ENCODE data around the gene TNS3. TPM values are rescaled to one million over a fixed set of nuclear protein-coding genes. Genes with fewer than 3 reads are reported as not detected.

Gene TNS3
- total RNA-seq, 1 experiment from 2014 or later = 38.2 TPM

DNA sequence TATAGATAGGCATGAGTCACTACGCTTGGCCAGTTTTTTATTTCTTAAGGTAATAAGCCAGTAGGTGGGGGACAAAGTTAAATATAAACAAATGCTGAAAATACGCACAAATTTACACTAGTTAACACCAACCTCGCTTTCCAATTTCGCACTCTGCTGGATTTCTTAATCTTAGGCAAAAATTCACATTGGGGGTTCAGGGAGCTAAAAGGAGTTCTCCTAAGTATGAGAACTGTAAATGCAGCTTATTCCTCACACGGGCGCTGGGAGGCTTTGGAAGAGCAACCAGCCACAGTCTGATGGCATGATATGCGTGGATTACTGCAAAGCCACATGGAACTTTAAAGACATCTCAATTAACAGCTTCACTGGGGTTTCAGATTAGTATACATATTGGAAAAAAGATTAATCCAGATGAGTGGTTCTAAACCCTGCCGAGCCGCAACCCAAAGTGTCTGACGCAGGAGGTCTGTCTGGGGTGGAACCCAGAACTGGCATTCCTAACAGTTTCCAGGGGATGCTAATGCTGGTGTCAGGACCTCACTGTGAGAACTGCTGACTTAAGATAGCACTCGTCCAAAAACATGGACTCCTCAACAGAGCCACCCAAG lies 16.2 kb downstream of the TNS3 start:
- DNase-seq (ENCODE audit: low read depth) = no peak

DNA sequence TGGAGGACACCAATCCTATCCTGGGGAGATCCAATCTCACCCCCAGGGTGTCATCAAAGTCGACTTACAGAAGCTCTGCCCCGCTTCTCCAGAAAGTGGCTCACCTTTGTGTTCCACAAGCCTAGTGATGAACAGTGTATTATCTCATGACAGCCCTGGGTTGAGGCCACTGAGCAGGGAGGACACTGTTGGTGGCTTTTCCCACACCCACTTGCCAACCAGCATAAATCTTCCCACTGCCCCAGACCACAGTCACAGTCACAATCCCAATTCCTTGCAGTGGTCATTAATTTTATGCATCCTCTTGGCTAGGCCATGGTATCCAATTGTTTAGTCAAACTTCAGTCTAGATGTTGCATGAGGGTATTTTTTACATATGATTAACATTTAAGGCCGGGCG lies 18.4 kb downstream of the TNS3 start:
- no peak for DNase-seq (ENCODE audit: low read depth)

DNA sequence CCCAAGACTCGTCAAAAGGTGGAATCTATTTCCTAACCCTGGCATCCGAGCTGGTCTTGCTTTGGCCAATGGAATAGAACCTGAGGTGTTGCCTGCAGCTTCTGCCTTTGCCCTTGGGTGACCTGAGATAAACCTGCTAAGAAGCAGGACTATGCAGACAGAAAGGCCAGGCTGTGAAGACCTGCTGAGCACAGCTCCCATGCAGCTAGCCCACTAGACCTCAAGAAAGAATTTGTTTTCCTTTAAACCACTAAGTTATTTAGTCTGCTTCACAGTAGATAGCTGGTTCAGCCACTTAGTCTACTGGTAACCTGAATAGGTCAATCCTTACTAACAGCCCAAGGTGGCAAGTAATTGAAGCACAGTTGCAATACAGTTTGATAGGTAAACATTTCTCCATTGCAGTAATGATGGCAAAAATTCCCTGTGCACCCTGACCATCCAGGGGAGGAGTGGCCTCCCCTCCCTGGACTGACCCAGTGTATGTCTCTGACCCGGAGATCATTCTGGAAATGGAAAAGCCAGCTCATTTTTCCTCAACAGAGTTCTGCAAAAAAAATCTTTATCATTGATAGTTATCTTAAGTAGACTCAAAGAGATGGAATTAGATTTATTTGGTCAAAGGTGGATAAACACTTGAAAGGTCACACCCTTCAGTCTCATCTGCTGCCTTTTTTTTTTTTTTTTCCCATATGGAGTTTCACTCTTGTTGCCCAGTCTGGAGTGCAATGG lies 20.0 kb downstream of the TNS3 start:
- DNase-seq (ENCODE audit: low read depth) = no peak

DNA sequence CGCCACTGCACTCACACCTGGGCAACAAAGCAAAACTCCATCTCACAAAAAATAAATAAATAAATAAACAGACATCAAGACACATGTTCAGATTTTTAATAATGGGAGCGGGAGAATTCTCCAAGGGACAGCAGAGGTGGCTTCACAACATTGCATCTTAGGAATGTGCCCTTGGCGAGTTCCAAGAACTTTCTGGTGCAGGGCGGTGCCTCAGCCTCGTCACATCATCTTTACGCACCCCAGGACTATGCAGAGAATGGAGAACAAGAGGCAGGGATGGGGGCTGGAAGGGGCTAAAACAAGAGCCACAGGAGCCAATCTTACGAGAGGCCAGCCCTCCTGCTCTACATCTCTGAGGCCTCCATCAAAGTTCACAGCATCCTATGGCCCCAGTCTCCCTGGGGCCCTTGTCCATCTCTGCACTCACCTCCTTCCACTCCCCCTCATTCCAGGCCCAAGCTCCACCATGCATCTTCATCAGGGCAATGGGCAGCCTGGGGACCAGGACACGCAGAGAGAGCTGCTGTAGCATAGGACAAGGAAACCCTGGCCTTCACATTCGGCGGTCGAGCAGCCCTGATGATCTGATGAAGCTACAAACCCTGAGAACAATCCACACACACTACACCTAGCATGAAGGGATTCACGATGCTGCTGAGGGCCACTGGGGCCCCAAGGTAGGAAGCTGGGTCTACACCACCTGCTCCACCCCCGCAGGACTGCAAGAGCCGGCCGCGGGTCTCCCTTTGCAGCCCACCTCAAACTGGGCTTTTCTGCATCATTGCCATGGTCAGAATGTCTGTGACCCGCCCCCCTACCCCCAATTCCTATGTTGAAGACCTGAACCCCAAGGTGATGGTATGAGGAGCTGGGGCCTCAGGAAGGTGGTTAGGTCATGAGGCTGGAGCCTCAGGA lies 22.3 kb downstream of the TNS3 start:
- DNase-seq (ENCODE audit: low read depth) = no peak

DNA sequence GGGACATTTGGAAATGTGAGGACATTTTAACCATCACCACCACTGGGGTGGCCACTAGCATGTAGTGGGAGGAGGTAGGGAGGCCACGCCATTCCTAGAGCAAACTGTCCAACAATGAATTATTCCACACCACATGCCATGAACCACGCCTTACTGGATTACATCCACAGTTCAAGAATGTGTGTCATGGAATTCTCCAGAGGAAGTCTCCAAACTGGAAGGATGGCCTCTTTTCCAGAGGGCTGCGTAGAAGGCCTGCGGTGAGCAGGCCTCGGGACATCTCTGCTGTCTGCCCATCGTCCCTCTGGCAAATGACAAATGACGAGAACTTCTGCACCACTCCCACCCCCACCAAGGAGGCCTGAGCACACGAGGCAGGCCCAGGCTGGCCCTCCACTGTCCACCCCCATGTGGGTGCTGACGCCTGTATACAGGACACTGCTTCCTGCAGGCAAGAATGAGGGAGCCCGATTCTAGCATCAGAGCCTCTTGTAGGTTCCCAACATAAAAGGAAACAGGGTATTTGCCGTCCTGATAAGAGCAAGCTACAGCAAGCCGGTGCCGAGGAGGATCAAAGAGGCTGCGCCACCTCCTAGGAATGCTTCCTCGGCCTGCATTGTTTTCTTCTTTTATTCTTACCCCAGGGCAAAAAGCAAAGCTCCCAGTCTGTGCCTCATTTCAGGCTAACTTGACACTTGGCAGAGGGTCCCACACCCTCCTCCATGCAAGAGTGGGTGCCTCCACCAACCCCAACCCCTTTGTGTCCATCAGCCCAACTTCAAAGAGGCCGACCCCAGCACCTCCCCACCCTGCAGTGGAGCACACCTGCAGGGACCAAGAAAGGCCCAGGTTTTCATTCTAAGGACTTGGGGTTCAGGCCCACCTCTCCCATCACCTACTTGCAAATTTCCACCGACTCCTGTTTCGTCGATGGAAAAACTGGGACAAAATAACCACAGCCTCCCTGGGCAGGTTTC lies 23.9 kb downstream of the TNS3 start:
- peak; percentile 22 for DNase-seq (ENCODE audit: low read depth)

DNA sequence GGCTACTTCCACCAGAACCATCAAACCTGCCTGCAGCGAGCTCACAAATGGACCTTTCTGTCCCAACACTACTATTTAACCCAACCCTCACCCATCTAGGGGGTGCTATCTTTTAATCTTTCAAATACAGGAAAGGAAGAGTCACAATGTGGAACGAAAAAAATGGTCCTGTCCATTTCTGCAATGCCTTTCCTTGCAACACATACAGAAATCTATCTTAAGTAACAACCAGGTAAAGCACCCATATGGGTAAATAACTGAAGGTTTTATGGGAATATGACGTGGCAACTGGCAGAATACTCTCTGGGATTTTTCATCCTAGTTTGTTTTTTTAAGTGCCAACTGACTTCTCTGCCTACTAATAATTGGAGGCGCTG lies 24.6 kb downstream of the TNS3 start:
- no peak for DNase-seq (ENCODE audit: low read depth)

- no peak for DNase-seq (ENCODE audit: low read depth)
These were observed 25.3 kb downstream of the TNS3 start for GRCh38 chr7:47556511-47557180.

GRCh38 chr7:47553309-47553708 lies 28.6 kb downstream of the TNS3 start:
- DNase-seq (ENCODE audit: low read depth) = no peak

DNA sequence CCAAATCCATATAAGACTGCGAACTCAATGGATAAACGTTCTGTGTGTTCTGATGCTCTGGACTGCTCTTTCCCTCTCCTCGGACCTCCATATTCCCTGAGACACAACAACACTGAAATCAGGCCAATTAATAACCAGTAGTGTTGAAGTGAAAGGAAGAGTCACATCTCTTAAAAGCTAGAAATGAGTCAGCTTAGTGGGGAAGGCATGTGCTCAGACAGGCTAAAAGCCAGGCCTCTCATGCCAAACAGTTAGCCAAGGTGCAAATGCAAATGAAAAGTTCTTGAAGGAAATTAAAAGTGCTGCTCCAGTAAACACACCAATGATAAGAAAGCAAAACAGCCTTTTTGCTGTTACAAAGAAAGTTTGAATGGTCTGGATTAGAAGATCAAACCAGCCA lies 29.3 kb downstream of the TNS3 start:
- DNase-seq (ENCODE audit: low read depth) = peak; percentile 48

- DNase-seq (ENCODE audit: low read depth) = no peak
These were observed 30.1 kb downstream of the TNS3 start for GRCh38 chr7:47551668-47552440.

DNA sequence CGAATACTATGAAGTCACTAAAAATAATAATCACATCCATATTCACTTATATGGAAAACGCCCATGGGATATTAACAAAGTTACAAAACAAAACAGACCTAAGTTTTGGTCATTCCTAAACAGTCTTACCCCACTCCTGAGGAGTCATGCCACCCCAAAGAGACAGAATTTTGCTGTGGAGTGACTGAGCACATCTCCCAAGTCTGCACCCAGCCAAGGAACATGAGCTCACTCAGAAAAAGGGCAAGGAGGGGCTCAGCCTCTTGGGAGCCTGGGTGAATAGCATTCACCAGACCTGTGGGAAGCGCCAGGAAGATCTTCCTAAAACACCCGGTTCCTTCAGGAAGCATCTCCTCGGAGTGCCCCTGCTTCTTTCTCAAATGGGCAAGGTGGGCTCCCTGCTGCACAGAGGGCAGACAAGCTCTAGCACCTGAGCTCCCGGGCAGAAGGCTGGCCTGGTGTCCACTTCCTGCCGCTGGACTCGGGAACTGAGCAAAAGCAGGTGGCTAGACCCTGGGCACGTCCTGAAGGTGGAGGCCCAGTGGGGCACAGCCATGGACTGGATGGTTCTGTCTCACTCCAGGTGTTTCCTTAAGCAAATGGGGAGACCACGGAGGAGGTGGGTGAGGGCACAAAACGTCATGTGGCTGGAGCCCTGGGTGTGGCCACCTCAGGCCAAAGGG lies 31.0 kb downstream of the TNS3 start:
- no peak for DNase-seq (ENCODE audit: low read depth)

GRCh38 chr7:47549916-47550315 lies 32.0 kb downstream of the TNS3 start:
- DNase-seq (ENCODE audit: low read depth) = no peak

- no peak for DNase-seq (ENCODE audit: low read depth)
These were observed 32.5 kb downstream of the TNS3 start for GRCh38 chr7:47549397-47549796.

DNA sequence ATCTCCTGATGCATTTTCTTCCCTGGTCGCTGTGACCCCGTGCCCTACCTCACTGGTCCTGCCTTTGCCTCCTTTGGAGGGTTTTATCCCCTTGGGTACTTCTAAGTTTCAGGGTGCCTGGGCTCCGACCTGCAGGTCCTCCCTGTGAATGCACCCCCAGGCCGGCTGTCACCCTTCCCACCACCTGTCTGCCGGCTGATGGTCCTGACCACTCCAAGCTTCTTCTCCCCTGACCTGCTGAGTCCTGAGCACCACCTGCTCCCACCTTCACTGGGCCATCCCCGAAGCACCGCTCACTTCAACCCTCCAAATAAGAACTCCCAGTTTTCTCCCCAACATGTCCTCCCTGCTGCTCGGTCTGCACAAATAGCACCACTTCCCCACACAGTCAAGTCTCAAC lies 33.4 kb downstream of the TNS3 start:
- DNase-seq (ENCODE audit: low read depth) = no peak

DNA sequence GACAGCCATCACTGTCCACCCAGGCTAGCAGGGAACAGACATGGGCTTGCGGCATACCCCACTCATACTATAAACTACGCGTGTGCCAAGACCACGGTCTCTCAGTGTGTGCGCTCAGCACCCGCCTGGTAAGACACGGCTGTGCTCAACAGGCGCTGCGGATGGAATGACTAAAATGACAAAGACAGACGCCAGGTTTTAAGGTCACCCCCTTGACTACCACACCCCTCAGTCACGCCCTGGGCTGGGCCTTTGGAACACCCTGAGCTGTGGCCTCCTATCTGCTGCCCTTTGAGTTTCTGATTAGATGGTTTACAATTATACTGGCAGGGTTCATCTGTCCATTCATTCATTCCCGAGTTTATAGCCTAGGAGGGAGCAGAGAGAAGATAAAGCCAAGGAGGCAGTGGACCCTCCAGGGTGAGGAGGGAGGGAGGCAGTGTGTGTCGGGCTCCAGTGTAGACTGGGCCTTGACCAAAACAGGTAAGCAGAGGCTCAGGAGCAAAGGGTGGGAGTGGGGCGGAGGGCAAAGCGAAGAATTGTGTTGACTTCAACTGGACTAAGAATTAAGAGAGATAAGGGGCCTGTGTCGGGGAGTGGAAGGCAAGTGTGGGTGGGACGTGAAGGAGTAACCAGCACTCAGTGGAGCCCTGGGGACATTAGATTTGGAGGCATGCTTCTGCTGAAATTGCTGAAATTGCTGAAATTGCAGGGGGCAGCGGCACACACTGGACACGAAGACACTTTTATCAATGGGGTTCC lies 35.0 kb downstream of the TNS3 start:
- DNase-seq (ENCODE audit: low read depth) = no peak

GRCh38 chr7:47546171-47546570 lies 35.7 kb downstream of the TNS3 start:
- DNase-seq (ENCODE audit: low read depth) = no peak

GRCh38 chr7:47544416-47544815 lies 37.5 kb downstream of the TNS3 start:
- DNase-seq (ENCODE audit: low read depth) = no peak

DNA sequence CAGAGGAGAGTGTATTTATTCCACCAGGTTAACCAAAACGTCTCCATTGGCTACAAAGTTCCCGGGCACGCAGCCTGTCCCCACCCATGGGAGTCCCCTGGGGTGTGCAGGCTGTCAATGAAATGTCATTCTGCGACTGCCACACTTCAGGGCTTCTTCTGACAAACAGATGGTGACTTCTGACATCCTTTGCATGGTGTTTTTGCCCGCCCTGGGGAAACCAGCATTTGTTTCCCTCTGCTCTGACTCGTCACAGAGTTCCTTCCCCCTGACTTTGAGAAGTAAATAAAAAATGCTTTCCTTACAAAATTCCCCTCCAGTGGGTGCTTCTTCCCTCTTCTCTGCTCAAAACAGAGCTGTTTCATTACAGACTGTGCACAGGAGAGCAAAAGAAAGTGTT lies 38.2 kb downstream of the TNS3 start:
- DNase-seq (ENCODE audit: low read depth) = no peak
